HepG2 (cell line): ENCODE measurements around the gene MALT1.

Source experiments
- CHD4 ChIP-seq: fragments of 200-600 bp; sonication (generic); IDR thresholded peaks from 2 replicates; pipeline ENCODE4 v1.7.0; 2017; ENCODE audit warnings: mild to moderate bottlenecking, low read length, borderline replicate concordance
- MYC ChIP-seq: sonication (generic); formaldehyde crosslinking; IDR thresholded peaks from 2 replicates; pipeline ENCODE4 v1.9.0; 2021; ENCODE audit warnings: missing genetic modification reagents, borderline replicate concordance
- REST ChIP-seq, 2 experiments: IDR thresholded peaks; 2 replicates each; pipeline ENCODE4 v1.6.1; 2011 to 2012; ENCODE audit warnings: low read length in 2 of 2, borderline replicate concordance in 1 of 2, low read depth in 1 of 2, mild to moderate bottlenecking in 1 of 2, moderate library complexity in 1 of 2
- TBL1XR1 ChIP-seq: fragments of 150-350 bp; IDR thresholded peaks from 2 replicates; pipeline ENCODE4 v1.6.1; 2014; ENCODE audit warnings: borderline replicate concordance, low read length; ENCODE audit not compliant: partially characterized antibody
- ZNF589 ChIP-seq: sonication (generic); formaldehyde crosslinking; conservative IDR thresholded peaks from 2 replicates; pipeline ENCODE4 v1.8.0; 2022; ENCODE audit warnings: mild to moderate bottlenecking, moderate library complexity, missing genetic modification reagents

GRCh38 chr18:58690259-58690658, 19.0 kb downstream of the MALT1 start:
- TF ChIP-seq TBL1XR1, result no peak
- no peak for TF ChIP-seq REST (IDR thresholded peaks at IDR 0.05; ENCODE audit: borderline replicate concordance in 1 of 2, low read depth in 1 of 2, low read length in 2 of 2)
- no peak for TF ChIP-seq CHD4
- TF ChIP-seq MYC (CRISPR knock-in tag), result no peak
- no peak for TF ChIP-seq ZNF589 (CRISPR knock-in tag)
